ENCODE data around the gene SLC16A10. TPM values are rescaled to one million over a fixed set of nuclear protein-coding genes. Genes with fewer than 3 reads are reported as not detected.

The SLC16A10 gene
- total RNA-seq, 3 donors from 2014 or later, result 1.4 to 6.0 (median 3.8) TPM

DNA sequence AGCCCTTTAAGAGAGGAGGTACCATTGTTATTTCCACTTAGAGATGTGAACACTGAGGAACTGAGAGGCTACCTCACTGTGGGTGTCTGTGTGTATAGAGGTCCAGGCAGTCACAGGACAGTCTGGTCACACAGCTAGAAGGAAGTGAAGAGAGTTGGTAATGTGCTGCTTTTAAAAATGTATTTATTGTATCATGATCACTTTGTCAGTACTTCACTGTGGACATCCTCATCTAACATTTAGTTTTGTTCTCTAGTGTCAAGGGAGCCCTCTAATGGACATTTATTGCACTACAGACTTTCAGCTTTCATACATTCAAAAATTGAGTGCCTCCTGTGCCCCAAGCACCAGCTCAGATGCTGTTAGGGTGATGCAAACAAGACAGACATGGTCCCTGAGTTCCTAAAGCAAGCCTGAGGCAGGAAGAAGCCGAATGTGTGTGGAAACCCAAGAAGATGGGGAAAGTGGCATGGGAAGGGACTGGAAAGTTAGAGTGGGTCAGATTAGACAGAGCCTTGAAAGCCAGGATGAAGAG lies 123.0 kb downstream of the SLC16A10 start:
- peak; percentile 81 for ATAC-seq
- intact Hi-C loops (cut with DNase I, micrococcal nuclease), result loop anchor here in 1 of 2 donors (10.0 kb wide), 1 partner anchor 155 kb away; no protein-coding TSS in a partner anchor
- no peak overlapping the region for H3K4me3 ChIP-seq
- peak in 1 of 3 donors; percentile 63 for DNase-seq
- H3K36me3 ChIP-seq (ENCODE audit: low read depth), result no peaks in the 10 kb centered on the region
- TF ChIP-seq, protein P1, sequence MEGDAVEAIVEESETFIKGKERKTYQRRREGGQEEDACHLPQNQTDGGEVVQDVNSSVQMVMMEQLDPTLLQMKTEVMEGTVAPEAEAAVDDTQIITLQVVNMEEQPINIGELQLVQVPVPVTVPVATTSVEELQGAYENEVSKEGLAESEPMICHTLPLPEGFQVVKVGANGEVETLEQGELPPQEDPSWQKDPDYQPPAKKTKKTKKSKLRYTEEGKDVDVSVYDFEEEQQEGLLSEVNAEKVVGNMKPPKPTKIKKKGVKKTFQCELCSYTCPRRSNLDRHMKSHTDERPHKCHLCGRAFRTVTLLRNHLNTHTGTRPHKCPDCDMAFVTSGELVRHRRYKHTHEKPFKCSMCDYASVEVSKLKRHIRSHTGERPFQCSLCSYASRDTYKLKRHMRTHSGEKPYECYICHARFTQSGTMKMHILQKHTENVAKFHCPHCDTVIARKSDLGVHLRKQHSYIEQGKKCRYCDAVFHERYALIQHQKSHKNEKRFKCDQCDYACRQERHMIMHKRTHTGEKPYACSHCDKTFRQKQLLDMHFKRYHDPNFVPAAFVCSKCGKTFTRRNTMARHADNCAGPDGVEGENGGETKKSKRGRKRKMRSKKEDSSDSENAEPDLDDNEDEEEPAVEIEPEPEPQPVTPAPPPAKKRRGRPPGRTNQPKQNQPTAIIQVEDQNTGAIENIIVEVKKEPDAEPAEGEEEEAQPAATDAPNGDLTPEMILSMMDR (IDR thresholded peaks at IDR 0.05), result no peak
- H3K9me3 ChIP-seq, result no peaks in the 10 kb centered on the region
- no peaks in the 10 kb centered on the region for H3K4me1 ChIP-seq (ENCODE audit: low read depth)

- DNase-seq (no peak), ATAC-seq (no peak)
- intact Hi-C loops (cut with DNase I, micrococcal nuclease), result loop anchor here in 1 of 2 donors (10.0 kb wide), 1 partner anchor 157 kb away; no protein-coding TSS in a partner anchor
- TF ChIP-seq, protein P1 (IDR thresholded peaks at IDR 0.05), result no peak
- Histone ChIP-seq H3K4me3 (no peak overlapping the region), H3K9me3 (no peaks in the 10 kb centered on the region), H3K4me1 (ENCODE audit: low read depth) (no peaks in the 10 kb centered on the region), H3K36me3 (ENCODE audit: low read depth) (no peaks in the 10 kb centered on the region)
Observed at GRCh38 chr6:111211411-111212030, 124.2 kb downstream of the SLC16A10 start.

DNA sequence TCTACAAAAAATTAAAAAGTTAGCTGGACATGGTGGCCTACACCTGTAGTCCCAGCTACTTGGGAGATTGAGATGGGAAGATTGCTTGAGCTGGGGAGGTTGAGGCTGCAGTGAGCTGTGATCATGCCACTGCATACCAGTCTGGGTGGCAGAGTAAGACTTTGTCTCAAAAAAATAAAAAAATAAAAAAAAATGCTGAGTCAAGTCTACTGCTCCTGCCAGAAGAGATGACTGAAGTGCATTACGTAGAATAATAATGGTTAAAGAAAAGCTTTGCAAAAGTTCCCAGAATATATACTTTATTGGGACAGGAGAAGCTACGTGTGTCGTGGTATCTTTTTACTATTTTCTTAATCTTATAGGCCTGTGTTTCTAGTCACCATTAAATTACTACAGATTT lies 125.3 kb downstream of the SLC16A10 start:
- no peaks in the 10 kb centered on the region for H3K9me3 ChIP-seq
- TF ChIP-seq, protein P1 (IDR thresholded peaks at IDR 0.05), result no peak
- no peak for DNase-seq
- H3K4me3 ChIP-seq, result no peak overlapping the region
- no peaks in the 10 kb centered on the region for H3K4me1 ChIP-seq (ENCODE audit: low read depth)
- no peak for ATAC-seq
- no peaks in the 10 kb centered on the region for H3K36me3 ChIP-seq (ENCODE audit: low read depth)
- intact Hi-C loops (cut with DNase I, micrococcal nuclease), result loop anchor here in 1 of 2 donors (10.0 kb wide), 1 partner anchor 158 kb away; no protein-coding TSS in a partner anchor

- H3K36me3 ChIP-seq (ENCODE audit: low read depth), result no peaks in the 10 kb centered on the region
- no peaks in the 10 kb centered on the region for H3K9me3 ChIP-seq
- ATAC-seq (no peak), DNase-seq (no peak)
- H3K4me3 ChIP-seq, result no peak overlapping the region
- TF ChIP-seq, protein P1 (IDR thresholded peaks at IDR 0.05), result no peak
- H3K4me1 ChIP-seq (ENCODE audit: low read depth), result no peaks in the 10 kb centered on the region
- intact Hi-C loops (cut with DNase I, micrococcal nuclease), result loop anchor here in 1 of 2 donors (10.0 kb wide), 1 partner anchor 160 kb away; no protein-coding TSS in a partner anchor
Observed at GRCh38 chr6:111215131-111215530, 127.8 kb downstream of the SLC16A10 start.

DNA sequence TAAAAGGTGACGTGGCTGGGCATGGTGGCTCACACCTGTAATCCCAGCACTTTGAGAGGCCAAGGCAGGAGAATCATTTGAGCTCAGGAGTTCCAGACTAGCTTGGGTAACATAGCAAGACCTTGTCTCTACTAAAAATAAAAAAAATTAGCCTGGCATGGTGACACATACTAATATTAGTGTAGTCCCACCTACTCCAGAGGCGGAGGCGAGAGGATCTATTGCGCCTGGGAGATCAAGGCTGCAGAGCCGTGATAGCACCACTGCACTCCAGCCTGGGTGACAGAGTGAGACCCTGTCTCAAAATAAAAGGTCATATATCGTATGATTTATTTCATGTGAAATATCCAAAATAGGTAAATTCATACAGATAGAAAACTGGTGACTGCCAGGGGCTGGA lies 132.5 kb downstream of the SLC16A10 start:
- Histone ChIP-seq H3K4me1 (ENCODE audit: low read depth) (no peaks in the 10 kb centered on the region), H3K36me3 (ENCODE audit: low read depth) (no peaks in the 10 kb centered on the region), H3K9me3 (no peaks in the 10 kb centered on the region), H3K4me3 (no peak overlapping the region)
- no peak for DNase-seq
- intact Hi-C loops (cut with DNase I, micrococcal nuclease), result loop anchor here in 1 of 2 donors (10.0 kb wide), 1 partner anchor 165 kb away; no protein-coding TSS in a partner anchor
- TF ChIP-seq, protein P1 (IDR thresholded peaks at IDR 0.05), result no peak
- ATAC-seq, result no peak
